Measurements from ENCODE around the gene TBATA.

Gene TBATA

DNA sequence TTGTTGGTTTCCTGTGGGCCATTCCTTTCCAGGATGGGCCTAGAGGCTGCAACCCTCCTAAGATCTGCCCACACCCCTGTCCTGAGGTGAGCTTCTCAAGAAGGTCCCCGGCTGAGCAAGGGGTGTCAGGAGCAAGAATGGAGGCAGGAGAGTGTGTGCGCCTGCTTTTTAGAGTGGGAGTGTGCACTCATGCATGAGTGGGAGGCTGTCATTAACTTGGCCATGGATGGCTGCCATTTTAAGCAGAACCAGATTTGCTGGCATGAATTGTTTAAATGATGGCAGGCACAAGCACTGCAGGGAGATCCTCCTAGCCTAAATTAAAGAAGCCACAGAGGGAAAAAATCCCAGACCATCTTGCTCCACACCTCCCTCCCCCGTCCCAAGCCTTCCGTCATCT is 27.6 kb upstream of the TBATA start:
- Mint-ChIP-seq H3K9me3 (no peaks in the 10 kb centered on the region), H3K27ac (no peak overlapping the region), H3K4me1 (peaks cover 18% of the 10 kb centered on the region), H3K27me3 (ENCODE audit: low read depth) (no peaks in the 10 kb centered on the region), H3K4me3 (peak overlapping the region; percentile 24 to 43 (median 32)), H3K36me3 (ENCODE audit: low read depth) (peaks cover 9% of the 10 kb centered on the region)
- TF ChIP-seq, protein P1, sequence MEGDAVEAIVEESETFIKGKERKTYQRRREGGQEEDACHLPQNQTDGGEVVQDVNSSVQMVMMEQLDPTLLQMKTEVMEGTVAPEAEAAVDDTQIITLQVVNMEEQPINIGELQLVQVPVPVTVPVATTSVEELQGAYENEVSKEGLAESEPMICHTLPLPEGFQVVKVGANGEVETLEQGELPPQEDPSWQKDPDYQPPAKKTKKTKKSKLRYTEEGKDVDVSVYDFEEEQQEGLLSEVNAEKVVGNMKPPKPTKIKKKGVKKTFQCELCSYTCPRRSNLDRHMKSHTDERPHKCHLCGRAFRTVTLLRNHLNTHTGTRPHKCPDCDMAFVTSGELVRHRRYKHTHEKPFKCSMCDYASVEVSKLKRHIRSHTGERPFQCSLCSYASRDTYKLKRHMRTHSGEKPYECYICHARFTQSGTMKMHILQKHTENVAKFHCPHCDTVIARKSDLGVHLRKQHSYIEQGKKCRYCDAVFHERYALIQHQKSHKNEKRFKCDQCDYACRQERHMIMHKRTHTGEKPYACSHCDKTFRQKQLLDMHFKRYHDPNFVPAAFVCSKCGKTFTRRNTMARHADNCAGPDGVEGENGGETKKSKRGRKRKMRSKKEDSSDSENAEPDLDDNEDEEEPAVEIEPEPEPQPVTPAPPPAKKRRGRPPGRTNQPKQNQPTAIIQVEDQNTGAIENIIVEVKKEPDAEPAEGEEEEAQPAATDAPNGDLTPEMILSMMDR (IDR thresholded peaks at IDR 0.05; ENCODE audit: unreplicated experiment in 3 of 3), result no peak

- Mint-ChIP-seq H3K27ac (peak overlapping the region; percentile 37 to 88 (median 69)), H3K4me1 (peaks cover 12% of the 10 kb centered on the region), H3K4me3 (peak overlapping the region; percentile 41 to 58 (median 47)), H3K9me3 (no peaks in the 10 kb centered on the region), H3K36me3 (ENCODE audit: low read depth) (peaks cover 5% of the 10 kb centered on the region), H3K27me3 (ENCODE audit: low read depth) (no peaks in the 10 kb centered on the region)
- TF ChIP-seq, protein P1 (IDR thresholded peaks at IDR 0.05; ENCODE audit: unreplicated experiment in 3 of 3), result no peak
Observed at GRCh38 chr10:70811881-70812280, 26.7 kb upstream of the TBATA start.

DNA sequence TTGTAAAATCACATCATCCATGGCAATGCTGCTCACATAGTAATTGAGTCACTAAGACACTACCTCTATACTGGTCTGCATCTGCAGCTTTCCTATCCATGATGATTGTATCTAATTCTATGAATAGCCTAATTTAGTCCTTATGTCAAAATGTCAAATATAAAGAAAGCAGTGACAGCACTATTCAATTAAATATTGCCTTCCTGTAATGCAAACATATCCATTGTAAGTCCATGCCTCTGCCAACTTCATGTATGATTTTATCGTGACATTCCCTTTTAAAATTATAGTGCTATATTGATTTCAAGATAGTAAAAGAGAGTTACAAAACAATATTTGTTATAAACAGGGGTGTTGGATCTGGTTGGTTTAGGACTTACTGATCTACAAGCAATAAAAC is 25.8 kb upstream of the TBATA start:
- Mint-ChIP-seq H3K9me3 (no peaks in the 10 kb centered on the region), H3K27me3 (ENCODE audit: low read depth) (no peaks in the 10 kb centered on the region), H3K4me1 (peaks cover 6% of the 10 kb centered on the region), H3K27ac (no peak overlapping the region), H3K4me3 (no peak overlapping the region), H3K36me3 (ENCODE audit: low read depth) (peaks cover 5% of the 10 kb centered on the region)
- TF ChIP-seq, protein P1 (IDR thresholded peaks at IDR 0.05; ENCODE audit: unreplicated experiment in 3 of 3), result no peak

- Mint-ChIP-seq H3K27me3 (ENCODE audit: low read depth) (no peaks in the 10 kb centered on the region), H3K9me3 (no peaks in the 10 kb centered on the region), H3K4me3 (no peak overlapping the region), H3K27ac (no peak overlapping the region), H3K36me3 (ENCODE audit: low read depth) (peaks cover 5% of the 10 kb centered on the region), H3K4me1 (peaks cover 6% of the 10 kb centered on the region)
- TF ChIP-seq, protein P1 (IDR thresholded peaks at IDR 0.05; ENCODE audit: unreplicated experiment in 3 of 3), result no peak
Observed at GRCh38 chr10:70809726-70810125, 24.5 kb upstream of the TBATA start.

DNA sequence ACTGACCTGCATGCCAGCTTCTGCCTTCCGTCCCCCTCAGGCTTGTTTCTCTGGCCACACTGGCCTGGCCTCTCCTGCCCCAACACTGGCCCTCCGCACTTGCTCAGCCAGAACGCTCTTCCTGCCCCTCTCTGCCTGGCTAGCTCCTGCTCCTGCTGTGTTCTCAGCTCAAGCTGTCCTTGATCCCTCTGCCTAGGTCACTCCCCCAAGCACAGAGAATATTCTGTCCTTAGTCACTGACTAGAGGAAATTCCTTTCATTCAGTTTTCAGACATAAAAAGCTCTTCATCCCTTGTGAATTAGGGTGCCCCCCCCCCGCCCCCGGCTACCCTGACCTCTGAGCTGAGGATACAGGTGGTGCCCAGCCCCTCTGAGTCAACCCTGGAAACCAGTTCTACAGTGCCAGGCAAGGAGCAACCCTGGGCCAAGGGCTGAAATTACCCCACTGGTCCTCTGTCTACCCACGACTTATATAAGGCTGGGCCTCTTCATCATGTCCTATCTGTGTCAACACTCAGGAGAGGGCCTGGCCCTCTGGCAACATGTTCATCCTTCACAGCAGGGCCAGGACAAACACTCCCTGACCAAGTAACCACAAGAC is 23.9 kb upstream of the TBATA start:
- TF ChIP-seq, protein P1 (IDR thresholded peaks at IDR 0.05; ENCODE audit: unreplicated experiment in 3 of 3), result no peak
- H3K27me3 Mint-ChIP-seq (ENCODE audit: low read depth), result no peaks in the 10 kb centered on the region
- no peaks in the 10 kb centered on the region for H3K9me3 Mint-ChIP-seq
- no peak overlapping the region for H3K4me3 Mint-ChIP-seq
- peaks cover 5% of the 10 kb centered on the region for H3K36me3 Mint-ChIP-seq (ENCODE audit: low read depth)
- no peak overlapping the region for H3K27ac Mint-ChIP-seq
- H3K4me1 Mint-ChIP-seq, result peaks cover 6% of the 10 kb centered on the region

DNA sequence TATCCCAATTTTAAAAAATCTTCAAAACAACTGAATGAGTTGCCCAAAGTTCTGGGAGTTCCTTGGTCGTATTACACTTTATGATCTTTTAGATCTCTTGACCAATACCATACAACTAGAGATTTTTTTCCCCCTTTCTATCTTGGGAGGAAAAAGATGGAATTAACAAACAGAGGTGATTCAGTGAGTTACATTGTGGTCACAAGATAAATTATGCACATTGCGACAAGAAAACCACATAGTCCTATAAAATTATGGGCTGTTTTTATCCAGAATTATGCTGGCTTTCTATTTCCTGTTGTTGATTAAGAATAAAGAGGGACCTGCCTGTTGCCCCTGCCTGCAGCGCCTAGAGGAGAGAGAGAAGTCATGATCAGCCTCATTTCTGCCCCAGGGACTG is 22.4 kb upstream of the TBATA start:
- TF ChIP-seq, protein P1 (IDR thresholded peaks at IDR 0.05; ENCODE audit: unreplicated experiment in 3 of 3), result no peak
- peaks cover 6% of the 10 kb centered on the region for H3K4me1 Mint-ChIP-seq
- no peak overlapping the region for H3K27ac Mint-ChIP-seq
- H3K4me3 Mint-ChIP-seq, result no peak overlapping the region
- H3K36me3 Mint-ChIP-seq (ENCODE audit: low read depth), result peaks cover 5% of the 10 kb centered on the region
- H3K9me3 Mint-ChIP-seq, result peaks cover 2% of the 10 kb centered on the region
- no peaks in the 10 kb centered on the region for H3K27me3 Mint-ChIP-seq (ENCODE audit: low read depth)

Data from nephron (organoid).